PC-3 (cell line): ENCODE measurements around the gene GPANK1.

Experiments used
- CTCF ChIP-seq: fragments of 300-600 bp; sonication (generic); conservative IDR thresholded peaks from 2 replicates; pipeline ENCODE4 v1.5.1; 2017; ENCODE audit warnings: antibody characterized with exemption, low read depth, mild to moderate bottlenecking, low read length
- EZH2 ChIP-seq: fragments of 300-600 bp; sonication (generic); IDR thresholded peaks from one replicate; pipeline ENCODE4 v1.6.1; 2017; ENCODE audit warnings: antibody characterized with exemption, mild to moderate bottlenecking, low read length; ENCODE audit not compliant: unreplicated experiment
- EZH2phosphoT487 ChIP-seq: fragments of 300-600 bp; sonication (generic); IDR thresholded peaks from 2 replicates; pipeline ENCODE4 v1.6.1; 2018; ENCODE audit warnings: mild to moderate bottlenecking, antibody characterized with exemption, low read length, borderline replicate concordance

GRCh38 chr6:31643818-31644454, 20.9 kb downstream of the GPANK1 start:
- 0 out of 2 replicates have a peak, but pooled peaks have one; percentile 11 for TF ChIP-seq CTCF
- no peak for TF ChIP-seq EZH2phosphoT487
- no peak for TF ChIP-seq EZH2
